ENCODE results near the gene ANO9. TPM values are rescaled to one million over a fixed set of nuclear protein-coding genes. Genes with fewer than 3 reads are reported as not detected.

The ANO9 gene
- total and polyA plus RNA-seq, 2 experiments from 2014 or later = not detected

DNA sequence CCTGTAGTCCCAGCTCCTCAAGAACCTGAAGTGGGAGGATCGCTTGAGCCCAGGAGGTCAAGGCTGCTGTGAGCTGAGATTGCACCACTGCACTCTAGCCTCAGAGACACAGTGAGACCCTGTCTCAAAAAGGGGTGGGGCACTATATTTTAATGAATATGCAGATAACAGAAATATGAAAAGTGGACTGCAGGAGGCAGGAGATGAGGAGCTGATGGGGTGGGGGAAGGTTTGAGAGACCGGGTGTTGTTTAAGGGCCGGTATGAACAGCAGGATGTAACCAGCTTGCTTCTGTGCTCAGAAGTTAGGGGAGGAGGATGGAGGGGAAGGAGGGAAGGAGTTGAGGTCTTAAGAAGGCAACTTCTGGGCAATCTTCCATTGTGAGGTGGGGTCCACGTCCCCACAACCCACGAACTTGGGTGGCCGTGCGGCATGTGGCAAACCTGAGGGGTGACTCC is 73.8 kb downstream of the ANO9 start:
- Histone ChIP-seq H4K20me1 (ENCODE audit: insufficient read depth) (no peaks in the 10 kb centered on the region), H3K4me3 (no peak overlapping the region), H3K27me3 (replicated peaks; ENCODE audit: insufficient read depth) (peaks cover 13% of the 10 kb centered on the region), H3K9me2 (ENCODE audit: insufficient read depth) (no peaks in the 10 kb centered on the region), H3K79me2 (ENCODE audit: insufficient read depth) (no peaks in the 10 kb centered on the region), H3F3A (ENCODE audit: insufficient read depth) (no peaks in the 10 kb centered on the region), H3K36me3 (ENCODE audit: low read depth) (no peaks in the 10 kb centered on the region), H3K9me3 (ENCODE audit: low read depth) (no peaks in the 10 kb centered on the region), H2AFZ (peak overlapping the region; percentile 38; the same call in 1 of the 2 replicates), H3K4me1 (ENCODE audit: insufficient read depth) (peaks cover 4% of the 10 kb centered on the region; the same call in 1 of the 2 replicates), H3K9ac (no peak overlapping the region), H3K4me2 (ENCODE audit: unreplicated experiment) (no peak overlapping the region), H3K27ac (no peak overlapping the region)
- no peak for DNase-seq
- 14 to 25% methylated on average over 6 to 7 of the region's 7 CpGs for WGBS, 2 experiments (ENCODE audit: low coverage in 1 of 2, low lambda C conversion rate in 2 of 2, missing lambda C conversion rate in 2 of 2)
- in situ Hi-C loops (cut with MboI) = no loop called here
- TF ChIP-seq EZH2phosphoT487 (IDR thresholded peaks at IDR 0.05; ENCODE audit: insufficient read depth, low read depth) = no peak
- peak; percentile 13 for TF ChIP-seq EZH2 (IDR thresholded peaks at IDR 0.05; ENCODE audit: insufficient read depth, poor library complexity, severe bottlenecking)

Small RNA genes within 50 kb of the gene (small RNA-seq; reads per million reads assigned to genes)
- gene RN7SL838P (ENCODE audit: low read depth, low replicate concordance) = not detected

Other genes with a start within 250 kb of the ANO9 start
- gene SCGB1C1, start 248.9 kb downstream of the ANO9 start, total RNA-seq (2014; rRNA removed; shearing (Covaris generic)) = not detected in 2 replicates
- not detected in 2 replicates for gene SCGB1C1, start 248.9 kb downstream of the ANO9 start, polyA plus RNA-seq (2016; fragmentation: Nextera tagmentation; extraction: Ambion mirVana)
- 25.7 and 27.2 TPM in 2 replicates for gene BET1L, start 234.6 kb downstream of the ANO9 start, total RNA-seq (2014; rRNA removed; shearing (Covaris generic))
- 76.6 and 78.5 TPM in 2 replicates for gene BET1L, start 234.6 kb downstream of the ANO9 start, polyA plus RNA-seq (2016; fragmentation: Nextera tagmentation; extraction: Ambion mirVana)
- 220 and 226 TPM in 2 replicates for gene RIC8A, start 234.3 kb downstream of the ANO9 start, total RNA-seq (2014; rRNA removed; shearing (Covaris generic))
- 121 and 132 TPM in 2 replicates for gene RIC8A, start 234.3 kb downstream of the ANO9 start, polyA plus RNA-seq (2016; fragmentation: Nextera tagmentation; extraction: Ambion mirVana)
- 10.5 and 15.5 TPM in 2 replicates for gene SIRT3, start 205.7 kb downstream of the ANO9 start, total RNA-seq (2014; rRNA removed; shearing (Covaris generic))
- gene SIRT3, start 205.7 kb downstream of the ANO9 start, polyA plus RNA-seq (2016; fragmentation: Nextera tagmentation; extraction: Ambion mirVana) = 12.3 and 14.9 TPM in 2 replicates
- gene PSMD13, start 205.0 kb downstream of the ANO9 start, total RNA-seq (2014; rRNA removed; shearing (Covaris generic)) = 127 and 145 TPM in 2 replicates
- gene PSMD13, start 205.0 kb downstream of the ANO9 start, polyA plus RNA-seq (2016; fragmentation: Nextera tagmentation; extraction: Ambion mirVana) = 188 and 193 TPM in 2 replicates
- gene NLRP6, start 163.6 kb downstream of the ANO9 start, total RNA-seq (2014; rRNA removed; shearing (Covaris generic)) = not detected in 2 replicates
- not detected in 2 replicates for gene NLRP6, start 163.6 kb downstream of the ANO9 start, polyA plus RNA-seq (2016; fragmentation: Nextera tagmentation; extraction: Ambion mirVana)
- gene PGGHG, start 152.9 kb downstream of the ANO9 start, total RNA-seq (2014; rRNA removed; shearing (Covaris generic)) = 14.2 and 23.1 TPM in 2 replicates
- 4.4 and 4.6 TPM in 2 replicates for gene PGGHG, start 152.9 kb downstream of the ANO9 start, polyA plus RNA-seq (2016; fragmentation: Nextera tagmentation; extraction: Ambion mirVana)
- not detected in 2 replicates for gene IFITM5, start 142.5 kb downstream of the ANO9 start, total RNA-seq (2014; rRNA removed; shearing (Covaris generic))
- not detected in 2 replicates for gene IFITM5, start 142.5 kb downstream of the ANO9 start, polyA plus RNA-seq (2016; fragmentation: Nextera tagmentation; extraction: Ambion mirVana)
- 75.2 and 104 TPM in 2 replicates for gene IFITM2, start 134.2 kb downstream of the ANO9 start, total RNA-seq (2014; rRNA removed; shearing (Covaris generic))
- 1,025 and 1,029 TPM in 2 replicates for gene IFITM2, start 134.2 kb downstream of the ANO9 start, polyA plus RNA-seq (2016; fragmentation: Nextera tagmentation; extraction: Ambion mirVana)
- 72.7 and 77.3 TPM in 2 replicates for gene IFITM1, start 128.0 kb downstream of the ANO9 start, total RNA-seq (2014; rRNA removed; shearing (Covaris generic))
- 180 and 187 TPM in 2 replicates for gene IFITM1, start 128.0 kb downstream of the ANO9 start, polyA plus RNA-seq (2016; fragmentation: Nextera tagmentation; extraction: Ambion mirVana)
- 62.5 and 158 TPM in 2 replicates for gene IFITM3, start 121.2 kb downstream of the ANO9 start, total RNA-seq (2014; rRNA removed; shearing (Covaris generic))
- gene IFITM3, start 121.2 kb downstream of the ANO9 start, polyA plus RNA-seq (2016; fragmentation: Nextera tagmentation; extraction: Ambion mirVana) = 1,892 and 1,917 TPM in 2 replicates
- gene B4GALNT4, start 72.5 kb downstream of the ANO9 start, total RNA-seq (2014; rRNA removed; shearing (Covaris generic)) = 16.5 and 24.7 TPM in 2 replicates
- gene B4GALNT4, start 72.5 kb downstream of the ANO9 start, polyA plus RNA-seq (2016; fragmentation: Nextera tagmentation; extraction: Ambion mirVana) = 1.9 and 2.3 TPM in 2 replicates
- gene PKP3, start 47.8 kb downstream of the ANO9 start, total RNA-seq (2014; rRNA removed; shearing (Covaris generic)) = 1.2 and 4.9 TPM in 2 replicates
- gene PKP3, start 47.8 kb downstream of the ANO9 start, polyA plus RNA-seq (2016; fragmentation: Nextera tagmentation; extraction: Ambion mirVana) = 2.2 and 2.4 TPM in 2 replicates
- 17.7 and 28.3 TPM in 2 replicates for gene SIGIRR, start 27.0 kb downstream of the ANO9 start, total RNA-seq (2014; rRNA removed; shearing (Covaris generic))
- 59.5 and 61.1 TPM in 2 replicates for gene SIGIRR, start 27.0 kb downstream of the ANO9 start, polyA plus RNA-seq (2016; fragmentation: Nextera tagmentation; extraction: Ambion mirVana)
- gene PTDSS2, start 8.3 kb upstream of the ANO9 start, total RNA-seq (2014; rRNA removed; shearing (Covaris generic)) = 29.2 and 44.1 TPM in 2 replicates
- 20.1 and 22.2 TPM in 2 replicates for gene PTDSS2, start 8.3 kb upstream of the ANO9 start, polyA plus RNA-seq (2016; fragmentation: Nextera tagmentation; extraction: Ambion mirVana)
- gene RNH1, start 65.2 kb upstream of the ANO9 start, total RNA-seq (2014; rRNA removed; shearing (Covaris generic)) = 680 and 751 TPM in 2 replicates
- gene RNH1, start 65.2 kb upstream of the ANO9 start, polyA plus RNA-seq (2016; fragmentation: Nextera tagmentation; extraction: Ambion mirVana) = 623 and 664 TPM in 2 replicates
- gene HRAS, start 93.6 kb upstream of the ANO9 start, total RNA-seq (2014; rRNA removed; shearing (Covaris generic)) = 62.1 and 83.7 TPM in 2 replicates
- 76.9 and 85.3 TPM in 2 replicates for gene HRAS, start 93.6 kb upstream of the ANO9 start, polyA plus RNA-seq (2016; fragmentation: Nextera tagmentation; extraction: Ambion mirVana)
- 1.3 TPM in 1 of 2 replicates, not detected in the other for gene LRRC56, start 95.5 kb upstream of the ANO9 start, total RNA-seq (2014; rRNA removed; shearing (Covaris generic))
- 0.72 and 0.86 TPM in 2 replicates for gene LRRC56, start 95.5 kb upstream of the ANO9 start, polyA plus RNA-seq (2016; fragmentation: Nextera tagmentation; extraction: Ambion mirVana)
- 0.22 and 2.3 TPM in 2 replicates for gene LMNTD2, start 118.7 kb upstream of the ANO9 start, total RNA-seq (2014; rRNA removed; shearing (Covaris generic))
- gene LMNTD2, start 118.7 kb upstream of the ANO9 start, polyA plus RNA-seq (2016; fragmentation: Nextera tagmentation; extraction: Ambion mirVana) = 0.35 and 0.36 TPM in 2 replicates
- gene RASSF7, start 119.0 kb upstream of the ANO9 start, total RNA-seq (2014; rRNA removed; shearing (Covaris generic)) = 18.8 and 19.3 TPM in 2 replicates
- gene RASSF7, start 119.0 kb upstream of the ANO9 start, polyA plus RNA-seq (2016; fragmentation: Nextera tagmentation; extraction: Ambion mirVana) = 10.6 and 11.9 TPM in 2 replicates
- gene PHRF1, start 134.5 kb upstream of the ANO9 start, total RNA-seq (2014; rRNA removed; shearing (Covaris generic)) = 27.7 and 30.5 TPM in 2 replicates
- 10.9 and 11.0 TPM in 2 replicates for gene PHRF1, start 134.5 kb upstream of the ANO9 start, polyA plus RNA-seq (2016; fragmentation: Nextera tagmentation; extraction: Ambion mirVana)
- gene IRF7, start 173.9 kb upstream of the ANO9 start, total RNA-seq (2014; rRNA removed; shearing (Covaris generic)) = 3.7 and 11.8 TPM in 2 replicates
- gene IRF7, start 173.9 kb upstream of the ANO9 start, polyA plus RNA-seq (2016; fragmentation: Nextera tagmentation; extraction: Ambion mirVana) = 4.7 and 5.1 TPM in 2 replicates
- not detected in 2 replicates for gene CDHR5, start 182.9 kb upstream of the ANO9 start, total RNA-seq (2014; rRNA removed; shearing (Covaris generic))
- not detected in 2 replicates for gene CDHR5, start 182.9 kb upstream of the ANO9 start, polyA plus RNA-seq (2016; fragmentation: Nextera tagmentation; extraction: Ambion mirVana)
- not detected in 2 replicates for gene SCT, start 185.2 kb upstream of the ANO9 start, total RNA-seq (2014; rRNA removed; shearing (Covaris generic))
- gene SCT, start 185.2 kb upstream of the ANO9 start, polyA plus RNA-seq (2016; fragmentation: Nextera tagmentation; extraction: Ambion mirVana) = not detected in 2 replicates
- not detected in 2 replicates for gene DRD4, start 195.3 kb upstream of the ANO9 start, total RNA-seq (2014; rRNA removed; shearing (Covaris generic))
- not detected in 2 replicates for gene DRD4, start 195.3 kb upstream of the ANO9 start, polyA plus RNA-seq (2016; fragmentation: Nextera tagmentation; extraction: Ambion mirVana)